H4 (cell line): Measurements from ENCODE around the gene SBK1. TPM values are rescaled to one million over a fixed set of nuclear protein-coding genes. Genes with fewer than 3 reads are reported as not detected.
"Not testable (repeated sequence)": the region's sequence is repeated elsewhere in the genome, so short reads cannot be mapped to it uniquely, and the experiment has no call there.

Source experiments
- DNase-seq: peaks from one replicate; pipeline ENCODE4 v3.0.0-alpha.2; 2015; ENCODE audit warnings: low spot score
- total RNA-seq: library from RNA; depleted of rRNA; stranded (reverse); fragments of >200 nt; shearing (Covaris generic); gene quantifications from 2 replicates; pipeline ENCODE4 v1.2.3, GENCODE V29; 2014; rRNA removed

The SBK1 gene
- total RNA-seq, 1 experiment from 2014 or later = 0.08 TPM

DNA sequence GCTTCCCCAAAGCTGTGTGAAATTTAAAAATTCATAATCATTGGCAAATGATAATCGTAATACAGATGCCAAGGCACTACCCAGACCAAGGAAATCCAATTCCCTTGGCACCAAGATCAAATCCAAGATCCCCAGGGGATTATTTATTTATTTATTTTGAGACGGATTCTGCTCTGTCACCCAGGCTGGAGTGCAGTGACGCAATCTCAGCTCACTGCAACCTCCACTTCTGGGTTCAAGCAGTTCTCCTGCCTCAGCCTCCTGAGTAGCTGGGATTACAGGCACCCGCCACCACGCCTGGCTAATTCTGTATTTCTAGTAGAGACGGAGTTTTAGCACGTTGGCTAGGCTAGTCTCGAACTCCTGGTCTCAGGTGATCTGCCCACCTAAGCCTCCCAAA, 43.4 kb downstream of the SBK1 start:
- DNase-seq = not testable (repeated sequence)

DNA sequence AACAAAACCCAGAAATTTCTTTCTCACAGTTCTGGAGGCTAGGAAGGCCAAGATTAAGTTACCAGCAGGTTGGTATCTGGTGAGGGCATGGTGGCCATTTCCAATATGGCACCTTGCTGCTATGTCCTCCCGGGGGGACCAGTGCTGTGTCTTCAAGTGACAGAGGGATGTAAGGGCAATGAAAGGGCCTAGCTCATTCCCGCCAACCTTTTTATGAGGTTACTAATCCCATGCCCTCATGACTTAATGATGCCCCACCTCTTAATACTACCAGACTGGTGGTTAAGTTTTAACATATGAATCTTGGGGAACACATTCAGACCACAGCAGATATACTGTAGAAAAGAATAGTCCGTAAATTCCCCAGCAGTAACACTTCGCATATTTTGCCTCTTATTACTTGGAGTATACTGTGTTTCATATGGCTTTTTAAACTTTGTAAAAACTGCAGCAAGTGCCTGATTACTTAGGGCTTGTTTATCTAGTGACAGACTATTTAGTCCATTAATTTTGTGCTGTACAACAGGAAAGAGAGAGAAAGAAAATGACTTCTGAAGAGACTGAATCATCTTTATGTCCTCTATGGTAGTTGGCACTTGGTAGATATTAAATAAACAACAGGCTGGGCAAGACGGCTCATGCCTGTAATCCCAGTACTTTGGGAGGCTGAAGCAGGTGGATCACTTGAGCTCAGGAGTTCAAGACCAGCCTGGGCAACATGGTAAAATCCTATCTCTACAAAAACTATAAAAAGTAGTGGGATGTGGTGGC, 44.8 kb downstream of the SBK1 start:
- DNase-seq = not testable (repeated sequence)

DNA sequence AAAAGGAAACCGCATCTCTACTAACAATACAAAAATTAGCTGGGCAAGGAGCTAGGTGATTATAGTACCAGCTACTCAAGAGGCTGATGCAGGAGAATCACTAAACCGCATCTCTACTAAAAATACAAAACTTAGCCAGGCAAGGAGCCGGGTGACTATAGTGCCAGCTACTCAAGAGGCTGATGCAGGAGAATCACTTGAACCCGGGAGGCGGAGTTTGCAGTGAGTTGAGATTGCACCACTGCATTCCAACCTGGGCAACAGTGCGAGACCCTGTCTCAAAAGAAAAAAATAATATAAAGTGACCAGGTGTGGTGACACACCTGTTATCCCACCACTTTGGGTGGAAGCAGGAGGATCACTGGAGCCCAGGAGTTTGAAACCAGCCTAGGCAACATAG, 45.9 kb downstream of the SBK1 start:
- DNase-seq = not testable (repeated sequence)

DNA sequence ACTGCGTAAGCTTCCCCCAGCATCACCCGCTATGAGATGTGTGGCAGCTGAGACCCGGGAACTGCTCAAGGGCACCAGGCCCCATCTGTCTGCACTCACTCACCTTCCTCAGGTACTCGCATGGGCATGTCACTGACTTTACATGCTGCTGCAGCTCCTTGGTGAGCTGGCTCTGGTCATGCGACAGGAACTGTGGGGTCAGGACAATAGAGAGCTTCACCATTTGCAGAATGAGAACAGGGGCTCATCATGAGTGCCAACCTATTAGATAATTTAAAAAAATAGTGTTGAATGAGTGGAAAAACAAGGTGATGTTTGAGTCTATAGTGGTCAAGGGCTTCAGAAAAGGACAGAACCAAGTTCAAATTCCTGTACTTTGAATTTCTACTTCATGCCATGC, 70.3 kb downstream of the SBK1 start:
- not testable (repeated sequence) for DNase-seq

DNA sequence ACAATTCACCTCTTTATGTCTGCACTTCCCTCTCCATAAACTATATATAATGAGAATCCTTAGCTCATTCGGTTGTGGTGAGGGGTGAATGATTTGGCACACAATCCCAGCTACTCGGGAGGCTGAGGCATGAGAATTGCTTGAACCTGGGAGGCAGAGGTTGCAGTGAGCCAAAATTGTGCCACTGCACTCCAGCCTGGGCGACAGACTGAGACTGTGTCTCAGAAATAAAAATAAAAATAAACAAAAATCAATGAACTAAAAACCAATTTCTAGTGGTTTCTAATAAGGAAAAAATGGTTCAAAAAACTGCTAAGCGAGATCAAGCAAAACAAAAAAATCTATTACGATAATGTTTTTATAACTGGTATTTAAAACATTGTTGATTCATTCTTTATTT, 71.1 kb downstream of the SBK1 start, which contains the start of gene NPIPB6:
Gene NPIPB6 (minus strand): TSS at position 101 of the 400 bp plus-strand sequence. CDS start 686 bp downstream, outside the sequence.
- not testable (repeated sequence) for DNase-seq

DNA sequence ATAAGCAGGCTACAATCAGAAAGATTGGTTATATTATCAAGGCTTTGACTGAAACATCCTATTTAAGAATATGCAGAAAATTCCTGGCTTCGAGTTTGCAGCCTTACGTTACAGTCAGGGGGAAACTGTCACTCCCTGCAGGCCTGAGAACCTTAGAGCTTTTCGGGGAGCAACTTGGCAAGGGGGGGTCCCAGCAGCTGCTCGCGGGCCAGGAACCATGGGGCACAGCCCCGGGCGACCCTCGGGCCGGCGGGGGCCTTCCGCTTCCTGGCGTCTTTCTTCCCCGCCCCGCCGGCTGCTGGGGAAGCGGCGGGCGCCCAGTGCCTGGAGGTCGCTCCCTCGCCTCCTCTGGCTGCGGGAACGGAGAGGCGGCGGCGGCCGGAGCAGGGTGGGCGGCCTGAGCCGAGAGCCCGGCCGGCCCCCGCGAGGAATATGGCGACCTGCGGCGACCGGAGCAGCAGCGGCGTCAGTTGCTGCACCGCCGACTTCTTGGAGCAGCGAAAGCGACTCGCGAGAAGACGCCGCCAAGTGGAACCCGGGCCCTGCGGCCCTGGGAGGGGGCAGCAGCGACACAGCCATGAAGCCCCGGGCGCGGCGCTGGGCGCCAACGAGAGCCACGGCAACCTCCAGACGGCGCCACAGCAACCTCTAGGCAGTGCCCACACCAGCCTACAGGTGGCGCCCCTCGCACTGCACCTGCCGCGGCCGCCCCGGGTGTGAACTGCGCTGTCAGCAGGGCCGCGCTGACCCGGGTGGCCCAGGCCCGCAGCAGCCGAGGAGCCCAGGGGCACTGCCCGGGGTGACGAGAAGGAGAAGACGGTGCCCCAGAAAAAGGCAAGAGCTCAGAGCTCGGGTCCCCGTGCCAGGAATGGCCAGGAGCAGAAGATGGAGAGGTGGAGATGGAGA, 72.2 kb downstream of the SBK1 start:
- DNase-seq = not testable (repeated sequence)

DNA sequence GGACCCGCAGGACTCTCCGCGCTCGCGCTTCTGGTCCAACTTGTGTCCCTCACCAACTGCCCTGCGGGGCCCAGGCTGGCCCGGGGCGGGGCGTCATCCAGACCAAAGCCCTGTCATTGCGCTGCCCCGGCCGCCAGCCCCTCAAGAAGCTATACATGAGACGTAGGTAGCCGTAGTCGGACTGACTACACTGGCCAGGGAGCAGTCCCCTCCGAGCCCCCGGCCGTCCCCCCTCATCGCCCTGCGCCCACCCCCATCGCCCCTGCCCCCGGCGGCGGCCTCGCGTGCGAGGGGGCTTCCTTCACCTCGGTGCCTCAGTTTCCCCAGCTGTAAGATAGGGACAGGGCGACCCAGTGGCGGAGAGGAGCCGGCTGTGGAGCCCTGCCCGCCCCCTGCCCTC, 75.6 kb downstream of the SBK1 start:
- peak; percentile 0 for DNase-seq

Other genes with a start within 250 kb of the SBK1 start
- gene GSG1L, start 228.8 kb upstream of the SBK1 start, total RNA-seq = 0.08 and 0.41 TPM in 2 replicates
- gene XPO6, start 80.6 kb upstream of the SBK1 start, total RNA-seq = 46.8 and 54.2 TPM in 2 replicates
- 0.31 TPM in 1 of 2 replicates, not detected in the other for gene NPIPB6, start 71.0 kb downstream of the SBK1 start, total RNA-seq
- gene EIF3CL, start 111.3 kb downstream of the SBK1 start, total RNA-seq = 47.6 and 97.2 TPM in 2 replicates
- gene NPIPB7, start 179.8 kb downstream of the SBK1 start, total RNA-seq = not detected in 2 replicates
- gene CLN3, start 199.5 kb downstream of the SBK1 start, total RNA-seq = 15.4 and 18.1 TPM in 2 replicates
- gene APOBR, start 202.1 kb downstream of the SBK1 start, total RNA-seq = not detected in 2 replicates
- not detected in 2 replicates for gene IL27, start 214.3 kb downstream of the SBK1 start, total RNA-seq
- gene NUPR1, start 246.4 kb downstream of the SBK1 start, total RNA-seq = 52.0 and 53.5 TPM in 2 replicates